IMR-90 (cell line): ENCODE results near the gene OR2T29. TPM values are rescaled to one million over a fixed set of nuclear protein-coding genes. Genes with fewer than 3 reads are reported as not detected.
"Not testable (repeated sequence)": the region's sequence is repeated elsewhere in the genome, so short reads cannot be mapped to it uniquely, and the experiment has no call there.

ENCODE experiments used
- ATAC-seq: fragments of 200-7000 bp; cut with Tn5 transposase; 2 replicates; pipeline ENCODE4 v1.9.1; 2020; ENCODE audit warnings: low read depth, mild to moderate bottlenecking, moderate library complexity
- BruUV-seq: library from RNA; stranded (reverse); fragments of 400-500 nt; replicated peaks from 2 replicates; lab custom pipeline; 2021; lab: Mats Ljungman, UMichigan
- CTCF ChIA-PET: fragments of 300-600 bp; formaldehyde crosslinking; extraction: SDS; loops from one replicate; lab custom pipeline; 2021; ENCODE audit warnings: antibody characterized with exemption; lab: Yijun Ruan, JAX
- POLR2A ChIA-PET: fragments of 300-600 bp; sonication (Branson Sonifier 250); formaldehyde crosslinking; loops from one replicate; lab custom pipeline; 2022; ENCODE audit warnings: antibody characterized with exemption; ENCODE audit not compliant: unreplicated experiment; lab: Charles Lee
- DNase-seq: peaks from one replicate; pipeline ENCODE4 v3.0.0; 2013
- H2AFZ ChIP-seq: replicated peaks from 2 replicates; pipeline ENCODE3; 2013; ENCODE audit warnings: low read length, mild to moderate bottlenecking; ENCODE audit not compliant: poor library complexity
- H2AK5ac ChIP-seq: 2 replicates; pipeline ENCODE4 v1.6.1; 2013; ENCODE audit warnings: low read depth, low read length, inconsistent platforms
- H2AK9ac ChIP-seq: replicated peaks from 2 replicates; pipeline ENCODE3; 2013; ENCODE audit warnings: mild to moderate bottlenecking, low read depth, low read length, moderate library complexity; ENCODE audit not compliant: poor library complexity
- H2BK120ac ChIP-seq: 2 replicates; pipeline ENCODE4 v1.6.1; 2013; ENCODE audit warnings: low read depth, low read length, inconsistent platforms
- H2BK15ac ChIP-seq: 3 replicates; pipeline ENCODE4 v1.6.1; 2013; ENCODE audit warnings: low read depth, low read length, inconsistent platforms
- H2BK20ac ChIP-seq: 2 replicates; pipeline ENCODE4 v1.6.1; 2013; ENCODE audit warnings: low read depth, mild to moderate bottlenecking, inconsistent platforms, low read length, moderate library complexity
- H2BK5ac ChIP-seq: 2 replicates; pipeline ENCODE4 v1.6.1; 2013; ENCODE audit warnings: mild to moderate bottlenecking, low read depth, low read length, inconsistent platforms; ENCODE audit not compliant: poor library complexity, severe bottlenecking
- H3K14ac ChIP-seq: replicated peaks from 2 replicates; pipeline ENCODE4 v1.6.1; 2013; ENCODE audit warnings: low read depth, low read length, inconsistent platforms
- H3K18ac ChIP-seq: 2 replicates; pipeline ENCODE4 v1.6.1; 2013; ENCODE audit warnings: low read depth, low read length, control low read depth
- H3K23ac ChIP-seq: 2 replicates; pipeline ENCODE4 v1.6.1; 2013; ENCODE audit warnings: low read depth, low read length, inconsistent platforms
- H3K27ac ChIP-seq: 2 replicates; pipeline ENCODE4 v1.5.1; 2013; ENCODE audit warnings: mild to moderate bottlenecking, control low read depth, low read length; ENCODE audit not compliant: insufficient read depth
- H3K27me3 ChIP-seq: 2 replicates; pipeline ENCODE4 v1.6.1; 2013; ENCODE audit warnings: low read length; ENCODE audit not compliant: control insufficient read depth, insufficient read depth
- H3K36me3 ChIP-seq: 2 replicates; pipeline ENCODE4 v1.6.1; 2013; ENCODE audit warnings: low read length, mixed read lengths; ENCODE audit not compliant: control insufficient read depth, insufficient read depth
- H3K4ac ChIP-seq: 2 replicates; pipeline ENCODE4 v1.6.1; 2013; ENCODE audit warnings: low read depth, low read length, inconsistent platforms
- H3K4me1 ChIP-seq: 2 replicates; pipeline ENCODE4 v1.6.1; 2013; ENCODE audit warnings: low read length, mixed read lengths; ENCODE audit not compliant: control insufficient read depth, insufficient read depth
- H3K4me2 ChIP-seq: 2 replicates; pipeline ENCODE4 v1.6.1; 2013; ENCODE audit warnings: low read depth, mild to moderate bottlenecking, control low read depth, low read length, moderate library complexity
- H3K4me3 ChIP-seq: 2 replicates; pipeline ENCODE4 v1.5.1; 2013; ENCODE audit warnings: low read depth, mild to moderate bottlenecking, control low read depth, low read length, moderate library complexity; ENCODE audit not compliant: insufficient read depth
- H3K56ac ChIP-seq: 2 replicates; pipeline ENCODE4 v1.6.1; 2013; ENCODE audit warnings: low read length, inconsistent platforms; ENCODE audit not compliant: insufficient read depth; ENCODE audit errors: extremely low read depth
- H3K79me1 ChIP-seq, 2 experiments: 2 replicates each; pipeline ENCODE4 v1.6.1; 2013; ENCODE audit warnings: low read length in 2 of 2, inconsistent platforms in 1 of 2, low read depth in 1 of 2
- H3K9ac ChIP-seq: 2 replicates; pipeline ENCODE4 v1.6.1; 2013; ENCODE audit warnings: low read depth, low read length, control low read depth
- H3K9me1 ChIP-seq: 2 replicates; pipeline ENCODE4 v1.6.1; 2013; ENCODE audit warnings: low read length, inconsistent platforms; ENCODE audit not compliant: insufficient read depth
- H3K9me3 ChIP-seq: 2 replicates; pipeline ENCODE4 v1.6.1; 2013; ENCODE audit warnings: low read length; ENCODE audit not compliant: control insufficient read depth, insufficient read depth
- H4K20me1 ChIP-seq: 2 replicates; pipeline ENCODE4 v1.6.1; 2013; ENCODE audit warnings: low read length, inconsistent platforms; ENCODE audit not compliant: insufficient read depth
- H4K5ac ChIP-seq: 2 replicates; pipeline ENCODE4 v1.6.1; 2013; ENCODE audit warnings: mild to moderate bottlenecking, low read depth, low read length, control low read depth
- H4K8ac ChIP-seq, 2 experiments: 2 replicates each; pipeline ENCODE4 v1.6.1; 2013; ENCODE audit warnings: low read depth in 2 of 2, low read length in 2 of 2, control low read depth in 1 of 2, inconsistent platforms in 1 of 2
- H4K91ac ChIP-seq: 2 replicates; pipeline ENCODE4 v1.6.1; 2013; ENCODE audit warnings: low read depth, low read length, inconsistent platforms; ENCODE audit not compliant: insufficient read depth
- WGBS, 2 experiments: methylation state at CpG; one replicate each; pipeline versions ENCODE4 v1.1.5 to v1.1.7; 2013; ENCODE audit warnings: missing lambda C conversion rate in 2 of 2; ENCODE audit not compliant: insufficient read length in 1 of 2; ENCODE audit errors: extremely low coverage in 2 of 2; 5-methylcytosine and 5-hydroxymethylcytosine counted together
- dilution Hi-C: fragments of 300-500 bp; cut with HindIII; formaldehyde crosslinking; loops from one replicate; pipeline ENCODE4 v1.14.3; 2018; ENCODE audit warnings: low sequenced_read_pairs; ENCODE audit not compliant: unreplicated experiment
- in situ Hi-C: fragments of 300-500 bp; cut with MboI; formaldehyde crosslinking; loops from 3 replicates; pipeline ENCODE4 v1.14.3; 2019; ENCODE audit warnings: low sequenced_read_pairs, inconsistent platforms, mixed read lengths
- intact Hi-C: fragments of 100-400 bp; cut with micrococcal nuclease; formaldehyde crosslinking; loops from 2 replicates; pipeline ENCODE4 v1.10.0; 2022
- polyA plus RNA-seq, 3 experiments: library from polyadenylated mRNA; depleted of rRNA; stranded (reverse); fragments of >200 nt; gene quantifications; 2 replicates each; pipeline ENCODE4 v1.2.3, GENCODE V29; 2012; ENCODE audit warnings: low replicate concordance in 1 of 3
- total RNA-seq: library from RNA; depleted of rRNA; stranded (reverse); fragments of >200 nt; gene quantifications from 2 replicates; pipeline ENCODE4 v1.2.3, GENCODE V29; 2012

The OR2T29 gene
- total and polyA plus RNA-seq, 2 of the 4 experiments (the other 2 are of a cell fraction): not detected

- dilution Hi-C loops, H4K8ac ChIP-seq: not testable (repeated sequence)
- no CpG with 5 or more reads among the region's 1 CpG for WGBS, 2 experiments
These were observed 9.5 kb upstream of the OR2T29 start for GRCh38 chr1:248572049-248572448.

GRCh38 chr1:248570811-248571210, 8.2 kb upstream of the OR2T29 start:
- H4K8ac ChIP-seq, H3K4me1 ChIP-seq, H3K27ac ChIP-seq, H3K9me1 ChIP-seq, H4K5ac ChIP-seq, H3K36me3 ChIP-seq, H3K79me1 ChIP-seq, H3K9me3 ChIP-seq, H2BK20ac ChIP-seq, H2BK120ac ChIP-seq, H4K20me1 ChIP-seq, H2AFZ ChIP-seq, H3K4ac ChIP-seq, H3K4me3 ChIP-seq, H3K23ac ChIP-seq, POLR2A ChIA-PET, CTCF ChIA-PET, H3K9ac ChIP-seq, intact Hi-C loops, in situ Hi-C loops, H3K27me3 ChIP-seq, BruUV-seq, H2AK9ac ChIP-seq, H2BK5ac ChIP-seq, H2BK15ac ChIP-seq, H4K91ac ChIP-seq, ATAC-seq, DNase-seq, H2AK5ac ChIP-seq, H3K56ac ChIP-seq, H3K14ac ChIP-seq, H3K4me2 ChIP-seq, dilution Hi-C loops, H3K18ac ChIP-seq: not testable (repeated sequence)
- WGBS, 2 experiments: no CpG with 5 or more reads among the region's 3 CpGs

More at GRCh38 chr1:248572049-248572448, 9.5 kb upstream of the OR2T29 start:
- H3K27ac ChIP-seq, POLR2A ChIA-PET, H2AK9ac ChIP-seq, H4K91ac ChIP-seq, H3K4me1 ChIP-seq, H3K9me1 ChIP-seq, H2BK5ac ChIP-seq, H3K4me2 ChIP-seq, ATAC-seq, H2BK20ac ChIP-seq, in situ Hi-C loops, H2AFZ ChIP-seq, H3K14ac ChIP-seq, H3K36me3 ChIP-seq, H2BK120ac ChIP-seq, H2AK5ac ChIP-seq, BruUV-seq, H3K4ac ChIP-seq, H3K27me3 ChIP-seq, intact Hi-C loops, H3K79me1 ChIP-seq, CTCF ChIA-PET, H3K9ac ChIP-seq, H4K20me1 ChIP-seq, H3K4me3 ChIP-seq, H3K56ac ChIP-seq, DNase-seq, H3K9me3 ChIP-seq, H2BK15ac ChIP-seq, H4K5ac ChIP-seq, H3K23ac ChIP-seq, H3K18ac ChIP-seq: not testable (repeated sequence)
